Endothelial cell of umbilical vein (primary cell): ENCODE measurements around the gene TOMM5. TPM values are rescaled to one million over a fixed set of nuclear protein-coding genes. Genes with fewer than 3 reads are reported as not detected.

Source experiments
- BruUV-seq: library from RNA; stranded (reverse); fragments of 400-500 nt; replicated peaks from 2 replicates; lab custom pipeline; 2021; lab: Mats Ljungman, UMichigan
- CTCF ChIA-PET: fragments of 300-600, 350-600 bp; sonication (Branson Sonifier 250); formaldehyde crosslinking; loops from one replicate; lab custom pipeline; 2021; ENCODE audit warnings: antibody characterized with exemption, inconsistent platforms; lab: Charles Lee
- POLR2A ChIA-PET: fragments of 300-600, 350-600 bp; sonication (Branson Sonifier 250); formaldehyde crosslinking; loops from one replicate; lab custom pipeline; 2021; ENCODE audit warnings: antibody characterized with exemption, inconsistent platforms; lab: Charles Lee
- DNase-seq: peaks from one replicate; pipeline ENCODE4 v3.0.0-alpha.2; 2011; ENCODE audit warnings: low read depth, low spot score
- FAIRE-seq: peaks from 2 replicates; lab custom pipeline; 2011; peaks lifted over from hg19 to GRCh38; lab: Jason Lieb, UNC
- H2AFZ ChIP-seq: 2 replicates; pipeline ENCODE4 v1.6.0; 2012; ENCODE audit warnings: low read depth, low read length, control low read depth, inconsistent platforms
- H3K27ac ChIP-seq: 2 replicates; pipeline ENCODE4 v1.5.1; 2011; ENCODE audit warnings: low read depth, mild to moderate bottlenecking, control low read depth, low read length, moderate library complexity; ENCODE audit not compliant: insufficient read depth
- H3K27me3 ChIP-seq, 2 experiments: 2 replicates each; pipeline versions ENCODE4 v1.6.0 to v1.6.1; 2011; ENCODE audit warnings: low read length in 2 of 2, mixed read lengths in 1 of 2; ENCODE audit not compliant: control insufficient read depth in 2 of 2, insufficient read depth in 2 of 2
- H3K36me3 ChIP-seq, 2 experiments: 2 replicates in 1 of 2; 3 replicates in 1 of 2; pipeline ENCODE4 v1.5.1; 2011; ENCODE audit warnings: low read length in 2 of 2, mild to moderate bottlenecking in 1 of 2, moderate library complexity in 1 of 2; ENCODE audit not compliant: control insufficient read depth in 2 of 2, insufficient read depth in 2 of 2; ENCODE audit errors: extremely low read depth in 1 of 2
- H3K4me1 ChIP-seq: 3 replicates; pipeline ENCODE4 v1.5.1; 2011; ENCODE audit warnings: mild to moderate bottlenecking, low read length; ENCODE audit not compliant: control insufficient read depth, insufficient read depth; ENCODE audit errors: extremely low read depth
- H3K4me2 ChIP-seq: 2 replicates; pipeline ENCODE4 v1.6.1; 2011; ENCODE audit warnings: low read length, control low read depth, mixed read lengths; ENCODE audit not compliant: insufficient read depth
- H3K4me3 ChIP-seq, 3 experiments: fragments of 200-600 bp in 1 of 3; sonication (generic), shearing (Covaris generic) in 1 of 3; replicated peaks in 1 of 3; 2 replicates each; pipeline ENCODE4 v1.5.1; 2011 to 2016; ENCODE audit warnings: control low read depth in 3 of 3, low read length in 3 of 3, mild to moderate bottlenecking in 2 of 3, inconsistent platforms in 1 of 3, low read depth in 1 of 3, moderate library complexity in 1 of 3; ENCODE audit not compliant: insufficient read depth in 1 of 3
- H3K79me2 ChIP-seq: 2 replicates; pipeline ENCODE4 v1.6.0; 2012; ENCODE audit warnings: low read length, inconsistent platforms; ENCODE audit not compliant: control insufficient read depth, insufficient read depth
- H3K9ac ChIP-seq: replicated peaks from 2 replicates; pipeline ENCODE3; 2011; ENCODE audit warnings: low read length, control low read depth; ENCODE audit not compliant: insufficient read depth; ENCODE audit errors: extremely low read depth
- H3K9me1 ChIP-seq: replicated peaks from 3 replicates; pipeline ENCODE4 v1.6.0; 2011; ENCODE audit warnings: mild to moderate bottlenecking, low read length; ENCODE audit not compliant: control insufficient read depth, insufficient read depth; ENCODE audit errors: extremely low read depth
- H3K9me3 ChIP-seq: replicated peaks from 2 replicates; pipeline ENCODE4 v1.5.1; 2012; ENCODE audit warnings: low read length, inconsistent platforms; ENCODE audit not compliant: control insufficient read depth, insufficient read depth
- H4K20me1 ChIP-seq: replicated peaks from 2 replicates; pipeline ENCODE3; 2011; ENCODE audit warnings: mild to moderate bottlenecking, low read length; ENCODE audit not compliant: control insufficient read depth, insufficient read depth; ENCODE audit errors: extremely low read depth
- EZH2 ChIP-seq: IDR thresholded peaks from 2 replicates; pipeline ENCODE4 v1.6.1; 2012; ENCODE audit warnings: borderline replicate concordance, low read depth, mild to moderate bottlenecking, moderate library complexity, low read length, inconsistent platforms; ENCODE audit not compliant: severe bottlenecking
- FOS ChIP-seq: IDR thresholded peaks from 2 replicates; pipeline ENCODE4 v1.6.1; 2011; ENCODE audit warnings: mild to moderate bottlenecking, low read length, moderate library complexity, borderline replicate concordance; ENCODE audit not compliant: insufficient read depth
- GATA2 ChIP-seq: IDR thresholded peaks from 2 replicates; pipeline ENCODE4 v1.7.0; 2011; ENCODE audit warnings: low read depth, mild to moderate bottlenecking, moderate library complexity, mixed read lengths, low read length; ENCODE audit not compliant: insufficient read length, insufficient read depth
- JUN ChIP-seq: IDR thresholded peaks from 2 replicates; pipeline ENCODE4 v1.6.1; 2011; ENCODE audit warnings: borderline replicate concordance, low read depth; ENCODE audit not compliant: insufficient read length, insufficient read depth
- MYC ChIP-seq: IDR thresholded peaks from one replicate; pipeline ENCODE4 v1.6.1; 2011; ENCODE audit warnings: mild to moderate bottlenecking, low read depth, low read length
- POLR2A ChIP-seq: IDR thresholded peaks from 2 replicates; pipeline ENCODE4 v1.6.1; 2012; ENCODE audit warnings: low read depth, mild to moderate bottlenecking, control low read depth, low read length
- POLR2AphosphoS5 ChIP-seq: IDR thresholded peaks from 2 replicates; pipeline ENCODE4 v1.6.1; 2012; ENCODE audit warnings: low read depth, mild to moderate bottlenecking, control low read depth, low read length, moderate library complexity; ENCODE audit not compliant: insufficient read depth
- dilution Hi-C: fragments of 300-500 bp; cut with MboI; formaldehyde crosslinking; loops from one replicate; pipeline ENCODE4 v1.15.0; 2019; ENCODE audit warnings: low sequenced_read_pairs; ENCODE audit not compliant: extremely low pct_ligation_motif_present
- intact Hi-C: fragments of 100-400 bp; cut with micrococcal nuclease; formaldehyde crosslinking; loops from one replicate; pipeline ENCODE4 v1.10.0; 2022
- polyA plus RNA-seq, 4 experiments: library from polyadenylated mRNA; depleted of rRNA in 3 of 4; stranded (reverse) in 3 of 4; unstranded in 1 of 4; fragments of >200 nt; gene quantifications; 2 replicates each; pipeline versions ENCODE4 v1.2.1 to v1.2.3, GENCODE V29; 2011 to 2012; ENCODE audit warnings: missing spikeins in 1 of 4
- total RNA-seq: library from RNA; stranded (reverse); gene quantifications from 2 replicates; pipeline ENCODE4 v1.2.3, GENCODE V29; 2021
- TF ChIP-seq, protein P1 (sequence below), 2 donors: IDR thresholded peaks; 1 replicate in 1 of 2; 2 replicates in 1 of 2; pipeline ENCODE4 v1.5.1; 2011; ENCODE audit warnings: low read length in 2 of 2, mild to moderate bottlenecking in 2 of 2, moderate library complexity in 2 of 2, control low read depth in 1 of 2, inconsistent platforms in 1 of 2, low read depth in 1 of 2; ENCODE audit not compliant: insufficient read depth in 1 of 2; ENCODE audit errors: extremely low read depth in 1 of 2
- TF ChIP-seq, protein P2 (sequence below): IDR thresholded peaks from 2 replicates; pipeline ENCODE4 v1.6.1; 2011; ENCODE audit not compliant: insufficient read depth, insufficient read length

The TOMM5 gene
- total and polyA plus RNA-seq, 2 donors (not counting 3 experiments of a cell fraction or from before 2014, with no cell fraction given): 122 to 147 TPM

DNA sequence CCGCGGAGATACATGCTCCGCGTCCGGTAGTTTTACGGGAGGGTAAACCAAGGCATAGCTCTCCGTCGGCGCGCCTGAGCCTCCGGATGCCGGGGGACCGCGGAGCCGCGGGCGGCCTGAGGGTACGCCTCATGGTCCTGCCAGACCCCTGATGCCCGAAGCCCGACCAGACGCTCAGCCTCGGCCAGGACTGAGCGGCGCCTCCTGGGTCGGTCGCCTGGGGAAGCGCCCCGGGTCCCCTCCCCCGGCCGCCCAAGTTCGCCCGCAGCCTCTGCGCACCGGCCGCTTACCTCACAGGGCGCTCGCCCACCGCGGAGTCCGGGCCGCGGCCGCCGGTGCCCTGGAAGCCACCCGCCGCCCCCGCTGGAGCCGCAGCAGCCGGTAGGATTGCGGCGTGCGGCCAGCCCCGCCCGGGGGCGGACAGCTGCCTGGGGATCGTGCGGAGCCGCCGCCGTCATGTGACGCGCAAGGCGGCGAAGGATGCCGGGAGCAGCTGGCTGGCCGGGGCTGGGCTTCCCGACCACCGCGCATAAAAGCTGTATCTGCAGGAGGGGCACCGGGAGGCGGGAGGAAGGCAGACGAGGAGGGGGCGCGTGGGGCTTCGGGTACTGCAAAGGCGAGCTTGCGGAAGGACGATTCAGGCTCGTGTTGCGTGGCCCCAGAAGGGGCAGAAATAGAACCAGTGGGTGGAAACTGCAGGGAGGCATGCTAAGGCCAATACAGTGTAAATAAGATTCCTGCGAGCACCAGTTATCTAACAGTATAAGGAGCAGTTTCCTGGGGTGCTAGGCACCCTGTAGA is 16.3 kb downstream of the TOMM5 start, which contains the start of gene FBXO10:
Gene FBXO10, minus strand, starts transcription at position 460 of the 801 bp plus-strand sequence. CDS start 34,612 bp downstream, outside the sequence.
- DNase-seq (peak; percentile 78), FAIRE-seq (no peak)
- Histone ChIP-seq H4K20me1 (peaks cover 2% of the 10 kb centered on the region), H3K9me1 (no peaks in the 10 kb centered on the region), H3K9ac (peak within 1 kb of the TSS; percentile 86), H3K4me1 (peaks cover 21% of the 10 kb centered on the region), H3K27ac (peak within 1 kb of the TSS; percentile 45), H3K79me2 (peaks cover 9% of the 10 kb centered on the region), H3K9me3 (no peaks in the 10 kb centered on the region), H3K36me3 (peaks cover 0 to 2% of the 10 kb centered on the region in 2 experiments), H3K4me2 (peak within 1 kb of the TSS; percentile 88), H3K4me3 (peak within 1 kb of the TSS; percentile 68 to 85 (median 70)), H2AFZ (peak within 1 kb of the TSS; percentile 98), H3K27me3 (no peaks in the 10 kb centered on the region)
- no peak for TF ChIP-seq MYC
- no peak for TF ChIP-seq EZH2
- TF ChIP-seq, protein P1, sequence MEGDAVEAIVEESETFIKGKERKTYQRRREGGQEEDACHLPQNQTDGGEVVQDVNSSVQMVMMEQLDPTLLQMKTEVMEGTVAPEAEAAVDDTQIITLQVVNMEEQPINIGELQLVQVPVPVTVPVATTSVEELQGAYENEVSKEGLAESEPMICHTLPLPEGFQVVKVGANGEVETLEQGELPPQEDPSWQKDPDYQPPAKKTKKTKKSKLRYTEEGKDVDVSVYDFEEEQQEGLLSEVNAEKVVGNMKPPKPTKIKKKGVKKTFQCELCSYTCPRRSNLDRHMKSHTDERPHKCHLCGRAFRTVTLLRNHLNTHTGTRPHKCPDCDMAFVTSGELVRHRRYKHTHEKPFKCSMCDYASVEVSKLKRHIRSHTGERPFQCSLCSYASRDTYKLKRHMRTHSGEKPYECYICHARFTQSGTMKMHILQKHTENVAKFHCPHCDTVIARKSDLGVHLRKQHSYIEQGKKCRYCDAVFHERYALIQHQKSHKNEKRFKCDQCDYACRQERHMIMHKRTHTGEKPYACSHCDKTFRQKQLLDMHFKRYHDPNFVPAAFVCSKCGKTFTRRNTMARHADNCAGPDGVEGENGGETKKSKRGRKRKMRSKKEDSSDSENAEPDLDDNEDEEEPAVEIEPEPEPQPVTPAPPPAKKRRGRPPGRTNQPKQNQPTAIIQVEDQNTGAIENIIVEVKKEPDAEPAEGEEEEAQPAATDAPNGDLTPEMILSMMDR (IDR thresholded peaks at IDR 0.05; ENCODE audit: extremely low read depth in 1 of 2, insufficient read depth in 1 of 2, low read depth in 1 of 2, low read length in 2 of 2): no peak
- TF ChIP-seq FOS: no peak
- TF ChIP-seq, protein P2, sequence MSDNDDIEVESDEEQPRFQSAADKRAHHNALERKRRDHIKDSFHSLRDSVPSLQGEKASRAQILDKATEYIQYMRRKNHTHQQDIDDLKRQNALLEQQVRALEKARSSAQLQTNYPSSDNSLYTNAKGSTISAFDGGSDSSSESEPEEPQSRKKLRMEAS: no peak
- TF ChIP-seq POLR2AphosphoS5: peak; percentile 81
- TF ChIP-seq JUN: no peak
- TF ChIP-seq GATA2: no peak
- peak; percentile 70 for TF ChIP-seq POLR2A
- POLR2A ChIA-PET: interaction anchor here (1.4 kb wide), 1 partner anchor 16 kb away, joined by 8 read pairs; the partner anchor contains the start of gene TOMM5
- BruUV-seq: no TSS peak
- intact Hi-C loops: loop anchor here (2.0 kb wide), 2 partner anchors 15 to 93 kb away; no protein-coding TSS in a partner anchor
- CTCF ChIA-PET: interaction anchor here (1.3 to 3.9 kb wide), 3 partner anchors 10 to 16 kb away, joined by 3 to 17 read pairs (median 7); partner anchors contain the start of gene TOMM5
- dilution Hi-C loops: no loop called here
